ENCODE results near the gene CD300LF.

DNA sequence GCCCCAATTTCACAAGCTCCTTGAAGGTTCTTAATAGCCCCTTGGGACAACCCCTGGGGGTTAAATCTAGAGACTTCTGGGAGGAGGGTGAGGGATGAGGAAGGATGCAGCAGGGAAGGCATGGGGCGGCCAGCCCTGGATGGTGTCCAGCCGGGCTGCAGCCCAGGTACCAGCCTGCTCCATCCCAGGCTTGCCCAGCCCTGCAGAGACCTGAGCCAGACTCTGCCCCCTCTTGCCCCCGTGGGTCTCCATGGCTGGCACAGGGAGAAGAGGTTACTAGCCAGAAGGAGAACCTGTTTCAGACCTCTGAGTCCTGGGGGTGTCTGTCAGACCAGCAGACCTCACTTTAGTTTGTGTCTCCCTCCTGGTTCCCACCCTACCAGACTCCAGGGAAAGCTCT is 44.2 kb upstream of the CD300LF start:
- TF ChIP-seq CTCF (IDR thresholded peaks at IDR 0.05 in 4 of 5, conservative IDR thresholded peaks at IDR 0.05 in 1 of 5) (no peak), POLR2A (IDR thresholded peaks at IDR 0.05) (no peak)

All from gastrocnemius medialis (tissue), 4 donors.